ENCODE results near the gene GPNMB.

GRCh38 chr7:23268167-23268566 lies 21.6 kb downstream of the GPNMB start:
- TF ChIP-seq CTCF (conservative IDR thresholded peaks at IDR 0.05; ENCODE audit: low read depth, low read length) (no peak), EZH2phosphoT487 (IDR thresholded peaks at IDR 0.05; ENCODE audit: borderline replicate concordance, low read length) (no peak)
